22Rv1 (cell line): ENCODE data around the gene F13A1.

Source experiments
- ZFX ChIP-seq: fragments of 450-650 bp; IDR thresholded peaks from 2 replicates; pipeline ENCODE4 v1.6.1; 2017; ENCODE audit warnings: antibody characterized with exemption, borderline replicate concordance
- TF ChIP-seq, protein P1 (sequence below): fragments of 450-650 bp; IDR thresholded peaks from 2 replicates; pipeline ENCODE4 v1.5.1; 2017; ENCODE audit warnings: mild to moderate bottlenecking

DNA sequence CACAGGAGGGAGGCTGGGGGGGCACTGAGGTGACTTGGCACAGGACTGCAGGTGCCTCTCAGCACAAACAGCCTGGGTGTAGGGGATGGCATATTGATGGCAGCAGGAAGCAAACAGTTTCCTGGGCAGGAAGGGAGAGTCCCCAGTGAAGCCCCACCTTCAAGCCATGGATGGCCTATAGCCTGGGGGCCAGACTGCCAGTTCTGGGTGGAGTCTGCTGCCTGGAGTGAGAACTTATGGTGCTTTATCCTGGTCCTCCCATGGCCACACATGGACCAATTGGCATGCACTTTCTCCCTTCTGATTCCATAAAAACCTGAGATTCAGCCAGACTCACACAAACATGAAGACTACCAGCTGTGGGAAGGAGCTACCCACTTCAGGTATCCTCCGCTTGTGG is 198.5 kb downstream of the F13A1 start:
- TF ChIP-seq, protein P1, sequence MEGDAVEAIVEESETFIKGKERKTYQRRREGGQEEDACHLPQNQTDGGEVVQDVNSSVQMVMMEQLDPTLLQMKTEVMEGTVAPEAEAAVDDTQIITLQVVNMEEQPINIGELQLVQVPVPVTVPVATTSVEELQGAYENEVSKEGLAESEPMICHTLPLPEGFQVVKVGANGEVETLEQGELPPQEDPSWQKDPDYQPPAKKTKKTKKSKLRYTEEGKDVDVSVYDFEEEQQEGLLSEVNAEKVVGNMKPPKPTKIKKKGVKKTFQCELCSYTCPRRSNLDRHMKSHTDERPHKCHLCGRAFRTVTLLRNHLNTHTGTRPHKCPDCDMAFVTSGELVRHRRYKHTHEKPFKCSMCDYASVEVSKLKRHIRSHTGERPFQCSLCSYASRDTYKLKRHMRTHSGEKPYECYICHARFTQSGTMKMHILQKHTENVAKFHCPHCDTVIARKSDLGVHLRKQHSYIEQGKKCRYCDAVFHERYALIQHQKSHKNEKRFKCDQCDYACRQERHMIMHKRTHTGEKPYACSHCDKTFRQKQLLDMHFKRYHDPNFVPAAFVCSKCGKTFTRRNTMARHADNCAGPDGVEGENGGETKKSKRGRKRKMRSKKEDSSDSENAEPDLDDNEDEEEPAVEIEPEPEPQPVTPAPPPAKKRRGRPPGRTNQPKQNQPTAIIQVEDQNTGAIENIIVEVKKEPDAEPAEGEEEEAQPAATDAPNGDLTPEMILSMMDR = no peak
- no peak for TF ChIP-seq ZFX
